ACHN (cell line): ENCODE measurements around the gene LHX3.

Source experiments
- DNase-seq: peaks from one replicate; pipeline ENCODE4 v3.0.0-alpha.2; 2015
- in situ Hi-C: cut with HindIII; loops from 2 replicates; pipeline ENCODE4 v1.10.0; 2017; ENCODE audit warnings: low sequenced_read_pairs, low pct_ligation_motif_present, low pct_unique_long_range_greater_than_20kb

Gene LHX3

DNA sequence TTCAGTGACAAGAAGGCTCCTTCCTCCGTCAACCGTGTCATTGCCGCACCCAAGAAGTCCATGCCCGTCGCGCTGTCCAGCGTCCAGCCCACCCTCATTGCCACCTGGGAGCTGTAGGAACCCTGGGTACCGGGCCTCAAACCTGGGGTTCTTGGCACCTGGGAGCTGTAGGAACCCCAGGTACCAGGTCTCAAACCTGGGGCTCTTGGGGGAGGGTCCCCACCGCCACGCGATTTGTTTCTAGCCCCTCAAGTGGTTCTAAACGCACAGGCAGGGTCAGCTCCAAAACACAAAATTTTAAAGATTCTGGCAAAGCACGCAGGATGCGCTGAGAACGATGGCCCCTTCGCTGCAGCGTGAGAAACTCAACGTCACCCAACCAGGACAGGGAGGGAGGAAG is 17.7 kb downstream of the LHX3 start:
- in situ Hi-C loops: no loop called here
- DNase-seq: no peak

DNA sequence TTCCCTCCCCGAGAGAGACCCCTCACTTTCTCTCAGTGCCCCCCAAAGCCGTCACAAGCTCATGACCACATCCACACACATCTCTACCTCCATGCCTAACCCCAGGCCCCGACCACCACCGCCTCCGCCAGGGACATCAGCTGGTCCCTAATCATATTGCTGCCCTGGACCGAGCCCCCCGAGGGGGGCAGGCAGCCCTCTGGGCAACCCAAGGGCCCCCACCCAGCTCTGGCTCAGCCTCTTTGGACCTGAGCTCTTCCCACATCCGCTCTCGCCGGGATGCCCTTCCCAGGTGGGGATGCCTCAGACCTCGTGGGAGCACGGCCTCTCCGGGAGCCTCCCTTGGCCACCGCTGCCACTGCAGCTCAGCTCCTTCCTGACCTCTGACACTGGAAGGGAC is 18.5 kb downstream of the LHX3 start:
- no peak for DNase-seq
- in situ Hi-C loops: no loop called here

DNA sequence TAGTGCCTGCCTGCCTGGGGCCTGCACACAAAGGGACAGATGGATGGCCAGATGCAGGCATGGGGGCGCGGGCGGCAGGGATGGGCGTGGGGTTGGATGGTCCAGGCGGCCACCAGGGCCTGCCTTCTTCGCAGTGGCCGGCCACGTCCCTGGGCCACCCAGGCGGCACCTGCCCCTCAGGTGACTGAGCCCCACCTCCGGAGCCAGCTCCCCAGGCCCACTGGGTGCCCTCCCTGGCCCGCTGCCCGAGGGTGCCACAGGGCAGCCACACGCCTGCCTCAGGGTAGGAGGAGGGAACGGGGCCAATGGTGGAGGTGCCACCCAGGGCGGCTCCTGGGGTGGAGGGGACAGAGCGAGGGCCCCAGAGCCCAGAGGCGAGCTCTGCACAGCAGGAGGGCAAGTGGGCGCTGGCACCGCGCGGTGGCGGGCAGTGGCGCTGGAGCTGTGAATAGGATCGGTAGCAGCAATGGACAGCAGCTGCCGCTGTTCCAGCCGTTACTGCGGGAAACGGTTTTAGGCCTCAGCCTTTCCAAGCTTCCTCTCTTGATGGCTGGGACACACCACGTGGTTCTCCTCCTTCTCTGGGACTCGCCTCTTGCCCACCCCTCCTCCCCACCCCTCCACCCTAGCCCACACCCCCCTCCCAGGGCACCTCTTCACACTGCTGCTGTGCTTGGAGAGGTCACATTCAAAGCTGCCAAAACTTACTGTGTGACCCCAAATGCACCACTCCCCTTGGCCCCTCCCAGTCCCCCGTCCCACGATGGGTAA is 19.1 kb downstream of the LHX3 start:
- no peak for DNase-seq
- in situ Hi-C loops: no loop called here

DNA sequence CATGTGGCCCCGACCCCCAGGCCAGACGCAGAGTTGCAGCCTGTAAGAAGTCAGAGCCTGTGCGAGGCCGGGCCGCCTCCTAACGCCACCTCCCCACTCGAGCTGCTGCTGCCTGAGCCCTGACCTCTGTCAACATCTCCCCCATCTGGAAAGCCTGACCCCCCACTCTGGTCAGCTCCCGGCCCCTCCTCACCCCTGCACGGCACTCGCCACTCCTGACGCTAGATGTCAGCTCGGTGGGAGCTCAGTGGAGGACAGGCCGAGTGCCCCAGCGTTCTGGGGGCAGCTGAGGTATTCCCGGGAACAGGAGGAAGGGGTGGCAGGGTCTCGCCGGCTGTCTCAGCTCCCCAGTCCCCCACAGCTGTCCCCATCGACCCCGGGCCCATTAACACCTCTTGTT is 19.9 kb downstream of the LHX3 start:
- in situ Hi-C loops: no loop called here

DNA sequence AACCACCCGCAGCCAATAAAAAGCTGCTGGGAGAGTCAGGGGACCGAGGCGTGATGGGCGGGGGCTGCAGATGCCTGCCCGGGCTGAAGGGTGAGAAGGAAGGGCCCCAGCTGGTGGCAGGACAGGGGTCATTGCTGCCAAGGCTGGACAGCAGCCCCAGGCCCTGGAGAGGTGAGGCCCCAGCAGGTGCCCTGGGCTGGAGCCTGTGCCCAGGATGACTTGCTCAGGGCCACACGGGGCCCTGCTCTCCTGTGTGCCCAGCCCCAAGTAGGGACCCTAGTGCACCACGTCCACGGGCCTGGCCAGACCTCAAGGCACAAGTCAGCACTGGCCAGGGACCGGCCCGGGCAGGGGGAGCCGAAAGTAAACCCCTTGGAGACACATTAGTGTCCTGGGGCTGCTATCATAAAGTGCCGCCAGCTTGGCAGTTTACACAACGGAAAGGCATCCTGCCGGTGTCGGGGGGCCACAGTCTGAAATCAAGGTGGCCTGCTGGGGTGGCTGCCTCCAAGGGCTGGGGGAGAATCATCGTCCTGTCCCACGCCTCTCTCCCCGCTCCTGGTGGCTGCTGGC is 22.0 kb downstream of the LHX3 start:
- in situ Hi-C loops: no loop called here

More for the DNA sequence above, 19.9 kb downstream of the LHX3 start:
- no peak for DNase-seq

DNA sequence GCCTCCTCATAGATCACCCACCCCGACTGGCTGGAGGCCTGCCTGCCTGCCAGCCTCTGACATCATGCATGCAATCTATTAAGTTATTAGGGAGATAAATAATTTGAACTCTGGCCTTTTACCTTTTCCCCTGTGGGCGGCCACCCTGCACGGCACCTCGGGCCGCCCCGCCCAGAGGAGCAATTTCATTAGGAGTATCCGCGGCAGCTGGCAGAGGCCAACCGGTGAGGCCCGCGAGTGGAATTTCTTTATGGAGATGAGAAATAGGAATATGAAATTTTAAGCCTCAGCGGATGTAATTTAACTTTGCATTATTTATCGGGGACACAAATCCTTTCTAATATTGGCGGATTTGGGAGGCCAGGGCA is 22.5 kb downstream of the LHX3 start:
- DNase-seq: no peak
- in situ Hi-C loops: no loop called here

More for the DNA sequence above, 22.0 kb downstream of the LHX3 start:
- DNase-seq: no peak

DNA sequence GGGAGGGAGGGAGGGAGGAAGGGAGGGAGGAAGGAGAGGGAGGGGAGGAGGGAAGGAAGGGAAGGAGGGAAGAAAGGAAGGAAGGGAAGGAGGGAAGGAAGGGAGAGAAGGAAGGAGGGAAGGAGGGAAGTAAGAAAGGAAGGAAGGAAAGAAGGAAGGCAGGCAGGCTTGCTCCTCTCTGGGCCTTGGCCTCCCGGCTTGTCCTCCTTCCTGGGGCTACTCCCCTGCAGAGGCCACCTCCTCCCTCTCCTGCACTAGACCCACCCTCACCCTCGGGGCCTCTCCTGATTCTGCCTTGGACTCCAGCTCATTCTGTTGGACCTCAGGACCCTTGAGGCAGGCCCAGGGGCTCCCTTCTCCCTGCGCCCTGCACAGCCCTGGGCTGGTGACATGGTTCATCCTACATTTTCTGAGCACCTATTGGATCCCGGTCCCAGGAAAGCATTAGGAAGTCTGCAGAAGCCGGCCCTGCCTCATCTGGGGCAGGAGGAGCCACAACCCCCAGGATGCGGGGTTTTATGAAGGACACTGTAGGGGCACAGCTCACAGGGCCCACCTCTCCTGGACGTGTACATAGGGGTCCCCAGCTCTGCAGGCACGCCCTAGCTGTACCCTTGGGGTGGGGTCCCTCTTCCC is 23.0 kb downstream of the LHX3 start:
- in situ Hi-C loops: no loop called here

DNA sequence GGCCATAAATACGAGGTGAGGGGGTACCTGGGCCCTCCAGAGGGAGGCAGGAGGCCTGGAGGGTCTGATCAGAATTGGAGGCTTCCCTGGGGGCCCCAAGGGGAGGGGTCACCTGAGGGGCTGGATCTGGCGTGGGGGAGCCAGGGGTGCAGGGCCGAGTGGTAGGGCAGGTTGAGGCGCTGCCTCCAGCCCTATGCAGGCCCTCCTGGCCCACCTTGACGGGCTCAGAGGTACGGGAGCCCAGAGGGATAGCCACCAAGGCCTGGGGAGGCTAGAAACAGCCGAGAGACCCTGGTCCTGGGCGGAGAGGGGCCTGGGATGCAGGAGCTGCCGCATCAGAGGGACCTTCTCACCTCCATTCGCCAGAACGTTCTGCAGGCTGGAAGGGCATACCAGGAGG is 24.3 kb downstream of the LHX3 start:
- DNase-seq: no peak
- in situ Hi-C loops: no loop called here

More for the DNA sequence above, 23.0 kb downstream of the LHX3 start:
- no peak for DNase-seq

DNA sequence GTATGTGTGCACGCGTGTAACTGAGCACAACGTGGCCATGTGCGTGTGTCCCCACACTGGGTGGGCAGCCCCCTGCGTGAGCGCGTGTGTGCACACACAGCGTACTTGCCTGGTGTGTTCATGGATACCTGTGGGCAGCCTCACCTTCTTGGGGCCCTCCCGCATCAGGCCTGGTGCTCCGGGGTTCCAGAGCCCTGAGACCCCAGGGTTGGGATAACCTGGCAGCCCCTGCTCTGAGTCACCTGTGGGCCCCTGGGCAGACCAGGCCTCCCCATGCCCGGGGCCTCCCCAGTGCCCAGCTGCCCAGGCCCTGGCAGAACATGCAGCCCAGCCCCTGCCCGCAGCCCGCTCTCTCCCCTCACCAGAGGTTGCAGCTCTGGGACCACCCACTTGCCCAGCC is 25.2 kb downstream of the LHX3 start:
- in situ Hi-C loops: no loop called here
- DNase-seq: no peak

DNA sequence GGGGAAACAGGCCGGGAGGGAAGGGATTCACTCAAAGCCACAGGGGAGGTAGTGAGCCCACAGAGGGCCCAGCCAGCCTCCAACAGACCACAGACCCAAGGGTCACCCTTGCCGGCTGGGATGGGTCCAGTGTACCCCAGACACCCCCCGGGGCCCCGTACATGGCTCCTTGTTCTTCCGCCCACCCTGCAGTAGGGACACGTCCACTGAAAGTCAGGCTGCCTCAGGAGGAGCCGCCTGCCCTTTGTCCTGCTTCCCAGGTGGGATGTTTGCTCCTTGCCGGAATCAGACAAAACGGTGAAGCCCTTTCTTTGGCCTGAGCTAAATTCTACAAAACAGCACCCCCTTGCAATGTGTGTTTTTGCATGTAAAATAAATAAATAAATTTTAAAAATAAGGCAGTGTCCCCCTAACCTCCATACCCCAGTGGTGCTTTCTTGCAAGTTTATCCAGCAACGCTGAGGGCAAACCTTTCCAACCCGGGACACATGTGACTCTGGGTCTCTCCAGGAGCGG is 25.8 kb downstream of the LHX3 start:
- DNase-seq: no peak
- in situ Hi-C loops: no loop called here

DNA sequence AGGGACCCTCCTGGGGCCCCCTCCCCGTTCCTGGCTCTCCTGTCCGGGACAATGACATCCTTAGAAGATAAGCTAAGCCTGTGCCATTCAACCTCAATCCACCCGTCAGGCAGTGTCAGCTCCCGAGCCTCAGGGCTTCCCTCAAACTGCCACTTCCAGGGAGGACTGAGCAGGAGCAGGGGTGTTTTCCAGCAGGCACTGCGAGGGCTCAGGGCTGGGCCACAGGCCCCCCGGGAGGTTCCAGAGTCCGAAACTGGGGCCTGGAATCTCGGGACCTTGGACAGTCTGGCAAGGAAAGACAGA is 26.2 kb downstream of the LHX3 start:
- DNase-seq: no peak
- in situ Hi-C loops: no loop called here

DNA sequence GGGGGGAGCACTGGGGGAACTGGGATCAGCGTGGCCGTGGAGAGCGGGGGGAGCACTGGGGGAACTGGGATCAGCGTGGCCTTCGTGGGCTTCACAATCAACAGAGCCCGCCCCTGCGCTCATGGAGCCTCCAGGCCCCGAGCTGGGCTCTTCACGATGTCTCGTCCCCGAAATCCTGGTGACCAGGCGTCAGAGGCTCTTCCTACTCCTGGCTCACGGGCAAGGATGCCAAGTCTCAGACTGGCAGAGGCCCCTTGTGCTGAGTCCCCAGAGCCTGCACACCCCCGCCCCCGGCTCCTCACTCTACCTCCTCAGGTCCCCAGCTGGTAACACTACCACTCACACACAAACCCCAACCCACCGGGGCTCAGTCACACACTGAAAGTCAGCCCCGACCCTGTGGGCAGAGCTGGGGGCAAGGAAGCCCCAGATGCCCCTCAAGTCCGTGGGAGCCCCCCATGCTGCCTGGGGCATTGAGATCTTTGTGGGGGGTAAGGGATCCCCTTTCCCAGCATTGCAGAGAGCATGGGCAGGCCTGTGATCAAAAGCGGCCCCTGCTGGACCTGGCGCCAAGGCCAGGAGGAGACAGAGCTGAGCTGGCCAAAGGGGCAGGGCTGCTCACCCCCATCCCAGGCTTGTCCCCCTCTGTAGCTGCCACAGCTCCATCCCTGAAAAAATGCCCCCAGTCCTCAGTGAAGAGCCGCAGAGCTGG is 26.7 kb downstream of the LHX3 start:
- DNase-seq: no peak
- in situ Hi-C loops: no loop called here

DNA sequence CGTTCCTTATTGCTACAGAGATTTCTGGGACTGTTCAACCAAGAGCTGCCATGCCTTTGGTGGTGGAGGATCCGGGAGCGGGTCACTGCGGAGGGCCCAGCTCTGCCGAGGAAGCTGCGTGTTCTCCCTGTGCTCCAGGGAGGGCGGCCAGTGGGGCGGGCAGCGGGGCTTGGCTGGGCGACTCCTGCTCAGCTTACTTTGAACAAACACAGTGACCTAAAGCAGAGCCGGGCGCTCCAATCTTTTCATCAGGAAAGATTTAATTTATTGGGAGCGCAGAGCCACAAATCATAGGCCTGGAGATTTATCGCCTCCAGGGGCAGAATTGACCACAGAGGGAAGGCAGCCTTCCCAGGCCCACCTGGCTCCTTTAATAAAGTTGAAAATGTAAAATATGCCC is 27.7 kb downstream of the LHX3 start:
- DNase-seq: no peak
- in situ Hi-C loops: no loop called here

DNA sequence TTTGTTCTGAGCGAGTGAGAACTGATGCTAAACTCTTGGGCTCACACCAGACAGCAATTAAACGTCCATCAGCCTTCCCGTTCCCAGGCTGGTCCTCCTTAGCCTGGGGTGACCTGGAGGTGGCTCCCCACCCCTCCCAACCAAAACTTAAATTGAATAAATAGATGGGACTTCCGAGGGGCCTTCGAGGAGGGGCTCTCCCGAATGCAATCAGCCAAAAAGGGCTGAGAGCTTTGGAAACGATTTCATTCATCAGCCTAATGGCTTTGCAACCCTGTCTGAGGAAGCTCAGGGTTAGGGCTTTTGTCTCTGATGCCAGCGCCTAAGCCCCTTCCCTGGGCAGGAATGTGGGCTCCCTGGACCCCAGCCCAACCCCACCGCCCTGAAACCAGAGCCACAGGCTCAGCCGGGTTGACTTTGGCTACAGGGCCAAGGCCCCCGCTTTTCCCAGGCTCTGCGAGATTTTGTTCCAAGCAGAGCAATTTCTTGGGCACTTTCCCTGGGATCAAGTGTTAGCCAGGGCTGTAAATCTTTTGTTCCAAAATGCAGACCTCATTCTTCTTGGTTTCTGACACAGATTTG is 29.2 kb downstream of the LHX3 start:
- DNase-seq: no peak
- in situ Hi-C loops: no loop called here

DNA sequence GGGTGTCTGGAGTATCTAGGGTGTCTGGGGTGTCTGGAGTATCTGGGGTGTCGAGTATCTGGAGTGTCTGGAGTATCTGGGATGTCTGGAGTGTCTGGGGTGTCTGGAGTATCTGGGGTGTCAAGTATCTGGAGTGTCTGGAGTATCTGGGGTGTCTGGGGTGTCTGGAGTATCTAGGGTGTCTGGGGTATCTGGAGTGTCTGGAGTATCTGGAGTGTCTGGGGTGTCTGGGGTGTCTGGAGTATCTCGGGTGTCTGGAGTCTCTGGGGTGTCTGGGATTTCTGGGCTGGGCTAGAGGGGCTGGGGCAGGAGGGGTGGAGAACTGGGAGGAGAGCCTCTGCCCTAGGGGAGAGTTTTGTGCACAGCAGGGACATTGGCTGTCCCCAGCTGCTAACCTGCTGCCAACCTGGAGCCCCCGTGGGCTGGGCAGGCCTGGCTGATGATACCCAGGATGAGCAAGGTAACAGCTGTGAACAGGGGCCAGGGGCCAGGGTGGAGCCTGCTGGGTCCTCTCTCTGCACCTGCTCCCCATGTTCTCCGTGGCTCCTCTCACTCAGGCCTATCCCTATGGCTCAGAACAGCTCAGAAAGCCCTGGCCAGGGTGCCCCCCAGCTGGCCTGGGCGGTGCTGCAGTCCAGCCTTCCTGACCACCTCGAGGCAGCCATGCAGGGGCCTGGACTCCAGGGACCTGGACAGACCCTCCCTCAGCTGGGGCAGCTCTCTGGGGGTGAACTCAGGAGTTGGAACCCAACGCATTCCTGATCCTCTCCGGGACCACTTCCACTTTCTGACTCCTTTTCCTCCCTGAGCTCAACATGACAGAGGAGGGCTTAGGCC is 29.9 kb downstream of the LHX3 start:
- DNase-seq: no peak
- in situ Hi-C loops: no loop called here

DNA sequence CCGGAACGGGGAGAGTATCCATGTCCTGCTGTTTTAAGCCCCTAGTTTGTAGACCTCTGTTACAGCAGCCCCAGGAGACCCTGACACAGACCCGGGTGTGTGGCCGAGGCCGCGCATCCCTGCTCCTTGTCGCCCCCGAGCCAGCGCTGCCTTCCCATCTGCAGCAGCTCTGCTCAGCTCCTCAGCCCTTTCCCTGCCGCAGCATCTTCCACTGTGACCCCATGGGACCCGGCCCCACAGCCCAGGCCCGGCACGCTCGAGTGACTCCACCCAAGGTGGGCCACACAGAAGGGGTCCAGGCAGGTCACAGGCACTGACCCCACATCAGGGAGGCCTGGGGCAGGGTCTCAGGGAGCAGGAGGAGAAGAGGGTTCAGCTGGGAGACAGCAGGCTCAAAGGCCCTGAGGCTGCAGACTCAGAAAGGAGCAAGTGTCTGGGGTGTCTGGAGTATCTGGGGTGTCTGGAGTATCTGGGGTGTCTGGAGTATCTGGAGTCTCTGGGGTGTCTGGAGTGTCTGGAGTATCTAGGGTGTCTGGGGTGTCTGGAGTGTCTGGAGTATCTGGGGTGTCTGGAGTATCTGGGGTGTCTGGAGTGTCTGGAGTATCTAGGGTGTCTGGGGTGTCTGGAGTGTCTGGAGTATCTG is 31.2 kb downstream of the LHX3 start:
- no peak for DNase-seq
- in situ Hi-C loops: no loop called here

DNA sequence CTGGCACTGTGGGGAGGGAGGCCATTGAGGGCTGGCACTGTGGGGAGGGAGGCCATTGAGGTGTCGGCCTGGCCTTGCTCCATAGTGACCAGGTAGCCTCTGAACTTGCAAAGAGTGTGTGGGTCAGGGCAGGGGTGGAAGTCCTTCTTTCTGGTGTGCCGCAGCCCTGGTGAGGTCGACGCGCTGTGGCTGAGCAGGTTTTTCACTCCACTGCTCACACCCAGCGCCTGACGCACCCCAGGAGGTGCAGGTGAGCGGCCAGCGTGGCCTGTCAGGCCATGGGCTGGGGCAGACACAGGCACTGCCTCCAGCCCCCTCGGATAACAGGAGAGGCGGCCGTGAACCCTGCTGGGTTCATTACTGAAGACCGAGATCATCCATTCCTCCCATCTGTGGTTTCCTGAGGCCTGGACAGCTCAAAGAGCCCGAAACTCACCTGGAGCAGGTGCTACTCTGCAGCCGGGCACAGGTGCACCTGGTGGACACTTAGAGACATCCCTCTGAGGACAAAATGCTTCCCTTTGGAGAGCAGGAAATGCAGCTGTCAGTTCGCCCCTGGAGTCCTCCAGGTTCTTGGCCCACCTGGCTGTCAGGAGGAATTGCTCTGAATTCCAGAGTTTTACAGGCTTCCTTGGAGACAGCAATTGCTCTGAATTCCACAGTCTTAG is 32.4 kb downstream of the LHX3 start:
- in situ Hi-C loops: no loop called here
- no peak for DNase-seq
